ENCODE results near the gene RXRA.

- TF ChIP-seq ZNF488 (tag by site-specific recombination; IDR thresholded peaks at IDR 0.05) (no peak), REST (tag by site-specific recombination; IDR thresholded peaks at IDR 0.05) (no peak), ZNF10 (tag by site-specific recombination; IDR thresholded peaks at IDR 0.05) (no peak), SCRT2 (tag by site-specific recombination; IDR thresholded peaks at IDR 0.05) (no peak), CTCF (tag by site-specific recombination; IDR thresholded peaks at IDR 0.05) (no peak), ZNF280D (tag by site-specific recombination; IDR thresholded peaks at IDR 0.05) (no peak), ZNF48 (tag by site-specific recombination; IDR thresholded peaks at IDR 0.05) (no peak), KLF10 (tag by site-specific recombination; IDR thresholded peaks at IDR 0.05) (no peak), ZNF416 (tag by site-specific recombination; IDR thresholded peaks at IDR 0.05) (no peak), ZNF580 (tag by site-specific recombination; IDR thresholded peaks at IDR 0.05) (no peak), YY1 (tag by site-specific recombination; IDR thresholded peaks at IDR 0.05) (no peak), KLF9 (tag by site-specific recombination; IDR thresholded peaks at IDR 0.05; ENCODE audit: low read depth) (no peak), HOXD13 (CRISPR knock-in tag; IDR thresholded peaks at IDR 0.05; ENCODE audit: borderline replicate concordance) (no peak), ZBTB1 (tag by site-specific recombination; IDR thresholded peaks at IDR 0.05) (no peak)
Observed at GRCh38 chr9:134285215-134285845, 40.9 kb upstream of the RXRA start.

Measured in HEK293 (cell line).